H1 (cell line): ENCODE data around the gene EEF1A2. TPM values are rescaled to one million over a fixed set of nuclear protein-coding genes. Genes with fewer than 3 reads are reported as not detected.

ENCODE experiments used
- CTCF ChIA-PET: fragments of 300-600 bp; sonication (Branson Sonifier 250); formaldehyde crosslinking; loops from one replicate; lab custom pipeline; 2021; ENCODE audit not compliant: partially characterized antibody; lab: Charles Lee
- POLR2A ChIA-PET: fragments of 300-600 bp; sonication (Branson Sonifier 250); formaldehyde crosslinking; loops from one replicate; lab custom pipeline; 2021; ENCODE audit warnings: inconsistent platforms; ENCODE audit not compliant: partially characterized antibody; lab: Charles Lee
- DNase-seq, 2 experiments: peaks; one replicate each; pipeline versions ENCODE4 v3.0.0 to v3.0.0-alpha.2; 2010 to 2022; ENCODE audit warnings: low spot score in 2 of 2, low read depth in 1 of 2, mixed read lengths in 1 of 2
- FAIRE-seq: peaks from 2 replicates; lab custom pipeline; 2011; peaks lifted over from hg19 to GRCh38; lab: Jason Lieb, UNC
- H2AFZ ChIP-seq: 2 replicates; pipeline ENCODE4 v1.8.1; 2012; ENCODE audit warnings: low read length, inconsistent platforms
- H2AK5ac ChIP-seq: 2 replicates; pipeline ENCODE4 v1.6.1; 2013; ENCODE audit warnings: low read depth, low read length
- H2BK120ac ChIP-seq: replicated peaks from 2 replicates; pipeline ENCODE3; 2013; ENCODE audit warnings: low read depth, low read length, inconsistent platforms
- H2BK12ac ChIP-seq: 2 replicates; pipeline ENCODE4 v1.6.1; 2013; ENCODE audit warnings: low read depth, low read length
- H2BK15ac ChIP-seq: 2 replicates; pipeline ENCODE4 v1.6.1; 2013; ENCODE audit warnings: low read length
- H2BK20ac ChIP-seq: 2 replicates; pipeline ENCODE4 v1.6.1; 2013; ENCODE audit warnings: low read length
- H2BK5ac ChIP-seq: 2 replicates; pipeline ENCODE4 v1.6.1; 2013; ENCODE audit warnings: low read depth, low read length
- H3K14ac ChIP-seq: 2 replicates; pipeline ENCODE4 v1.6.1; 2013; ENCODE audit warnings: inconsistent platforms; ENCODE audit not compliant: insufficient read length
- H3K18ac ChIP-seq: 2 replicates; pipeline ENCODE4 v1.6.1; 2013; ENCODE audit warnings: low read length; ENCODE audit errors: extremely low read depth
- H3K23ac ChIP-seq: 2 replicates; pipeline ENCODE4 v1.6.1; 2013; ENCODE audit warnings: inconsistent platforms; ENCODE audit not compliant: insufficient read length
- H3K23me2 ChIP-seq: 2 replicates; pipeline ENCODE4 v1.6.1; 2013; ENCODE audit warnings: low read depth, low read length
- H3K27ac ChIP-seq: 2 replicates; pipeline ENCODE4 v1.6.1; 2011; ENCODE audit warnings: low read depth, low read length, inconsistent platforms
- H3K27me3 ChIP-seq, 4 experiments: replicated peaks in 1 of 4; 1 replicate in 1 of 4; 2 replicates in 3 of 4; pipeline versions ENCODE4 v1.6.1 to v1.8.1; 2011 to 2013; ENCODE audit warnings: low read length in 3 of 4, mild to moderate bottlenecking in 3 of 4, inconsistent platforms in 2 of 4, mixed read lengths in 2 of 4, moderate library complexity in 1 of 4; ENCODE audit not compliant: control insufficient read depth in 3 of 4, insufficient read depth in 3 of 4; ENCODE audit errors: extremely low read depth in 1 of 4
- H3K36me3 ChIP-seq, 4 experiments: 2 replicates each; pipeline versions ENCODE4 v1.6.1 to v1.8.1; 2011 to 2013; ENCODE audit warnings: mild to moderate bottlenecking in 4 of 4, low read length in 3 of 4, moderate library complexity in 2 of 4, control low read depth in 1 of 4, inconsistent platforms in 1 of 4; ENCODE audit not compliant: insufficient read depth in 4 of 4, control insufficient read depth in 2 of 4
- H3K4ac ChIP-seq: replicated peaks from 2 replicates; pipeline ENCODE3; 2013; ENCODE audit warnings: low read length, low read depth, mixed read lengths, inconsistent platforms; ENCODE audit not compliant: insufficient read length
- H3K4me1 ChIP-seq, 4 experiments: replicated peaks in 1 of 4; 1 replicate in 1 of 4; 2 replicates in 3 of 4; pipeline versions ENCODE4 v1.6.1 to v1.8.1; 2011 to 2013; ENCODE audit warnings: low read length in 3 of 4, inconsistent platforms in 2 of 4, mixed read lengths in 1 of 4; ENCODE audit not compliant: insufficient read depth in 4 of 4, control insufficient read depth in 3 of 4
- H3K4me2 ChIP-seq, 2 experiments: 2 replicates each; pipeline versions ENCODE4 v1.6.1 to v1.8.1; 2011 to 2013; ENCODE audit warnings: low read depth in 2 of 2, low read length in 2 of 2, control low read depth in 1 of 2, inconsistent platforms in 1 of 2, mild to moderate bottlenecking in 1 of 2; ENCODE audit not compliant: insufficient read depth in 1 of 2
- H3K4me3 ChIP-seq, 4 experiments: fragments of 200-600, 300-600 bp in 1 of 4; sonication (generic), shearing (Covaris generic), sonication (Bioruptor Twin) in 1 of 4; 2 replicates each; pipeline versions ENCODE4 v1.5.1 to v1.8.1; 2011 to 2016; ENCODE audit warnings: low read length in 4 of 4, low read depth in 3 of 4, control low read depth in 2 of 4, inconsistent platforms in 2 of 4, mild to moderate bottlenecking in 2 of 4, mixed read lengths in 1 of 4, moderate library complexity in 1 of 4; ENCODE audit not compliant: insufficient read depth in 2 of 4; ENCODE audit errors: extremely low read depth in 1 of 4
- H3K56ac ChIP-seq: replicated peaks from 2 replicates; pipeline ENCODE3; 2013; ENCODE audit warnings: low read depth, mild to moderate bottlenecking, mixed read lengths, low read length, inconsistent platforms; ENCODE audit not compliant: insufficient read length
- H3K79me1 ChIP-seq: 2 replicates; pipeline ENCODE4 v1.6.1; 2013; ENCODE audit warnings: low read depth, low read length, control low read depth
- H3K79me2 ChIP-seq, 2 experiments: 2 replicates each; pipeline versions ENCODE4 v1.6.1 to v1.8.1; 2012 to 2013; ENCODE audit warnings: low read length in 2 of 2, mild to moderate bottlenecking in 2 of 2, inconsistent platforms in 1 of 2; ENCODE audit not compliant: insufficient read depth in 2 of 2, control insufficient read depth in 1 of 2
- H3K9ac ChIP-seq, 4 experiments: replicated peaks in 1 of 4; 1 replicate in 1 of 4; 2 replicates in 3 of 4; pipeline versions ENCODE4 v1.6.1 to v1.8.1; 2011 to 2013; ENCODE audit warnings: low read depth in 3 of 4, low read length in 3 of 4, control low read depth in 2 of 4, mild to moderate bottlenecking in 2 of 4, moderate library complexity in 2 of 4, inconsistent platforms in 1 of 4; ENCODE audit errors: extremely low read depth in 1 of 4
- H3K9me3 ChIP-seq, 2 experiments: 2 replicates each; pipeline versions ENCODE4 v1.6.1 to v1.8.1; 2012 to 2013; ENCODE audit warnings: mild to moderate bottlenecking in 2 of 2, moderate library complexity in 2 of 2, control low read depth in 1 of 2, inconsistent platforms in 1 of 2, low read depth in 1 of 2, low read length in 1 of 2, mixed read lengths in 1 of 2; ENCODE audit not compliant: insufficient read depth in 2 of 2
- H4K20me1 ChIP-seq, 2 experiments: replicated peaks in 1 of 2; 2 replicates each; pipeline versions ENCODE3 to v1.8.1; 2011 to 2013; ENCODE audit warnings: inconsistent platforms in 2 of 2, low read length in 2 of 2, mild to moderate bottlenecking in 1 of 2; ENCODE audit not compliant: insufficient read depth in 2 of 2, control insufficient read depth in 1 of 2
- H4K5ac ChIP-seq: 2 replicates; pipeline ENCODE4 v1.6.1; 2013; ENCODE audit warnings: low read length, low read depth, mixed read lengths, inconsistent platforms; ENCODE audit not compliant: insufficient read length
- H4K8ac ChIP-seq: 2 replicates; pipeline ENCODE4 v1.8.0; 2013; ENCODE audit warnings: mild to moderate bottlenecking, moderate library complexity, low read length, inconsistent platforms; ENCODE audit not compliant: insufficient read depth; ENCODE audit errors: extremely low read depth
- H4K91ac ChIP-seq: replicated peaks from 2 replicates; pipeline ENCODE3; 2013; ENCODE audit warnings: low read length, mixed read lengths, inconsistent platforms; ENCODE audit not compliant: insufficient read length
- GABPA ChIP-seq: IDR thresholded peaks from 2 replicates; pipeline ENCODE4 v1.6.1; 2011; ENCODE audit warnings: mild to moderate bottlenecking, low read length, moderate library complexity, borderline replicate concordance; ENCODE audit not compliant: insufficient read depth
- NANOG ChIP-seq: IDR thresholded peaks from 2 replicates; pipeline ENCODE4 v1.6.1; 2011; ENCODE audit warnings: low read length, low read depth, mild to moderate bottlenecking, inconsistent platforms; ENCODE audit not compliant: insufficient read depth, poor library complexity, severe bottlenecking
- RNF2 ChIP-seq: fragments of 200-900, 300-1000 bp; sonication (generic); IDR thresholded peaks from 2 replicates; pipeline ENCODE4 v1.7.1; 2016; ENCODE audit warnings: borderline replicate concordance, low read depth, mild to moderate bottlenecking, antibody characterized with exemption, low read length; ENCODE audit not compliant: poor library complexity, severe bottlenecking; ENCODE audit errors: missing control alignments
- SIN3A ChIP-seq, 2 experiments: IDR thresholded peaks in 1 of 2; conservative IDR thresholded peaks in 1 of 2; 2 replicates each; pipeline ENCODE4 v1.6.1; 2011 to 2012; ENCODE audit warnings: low read length in 2 of 2, improper control_type of control experiment in 1 of 2, low read depth in 1 of 2, mild to moderate bottlenecking in 1 of 2
- TBP ChIP-seq: IDR thresholded peaks from 2 replicates; pipeline ENCODE4 v1.6.1; 2011; ENCODE audit warnings: low read depth, low read length, improper control_type of control experiment
- TEAD4 ChIP-seq: IDR thresholded peaks from 2 replicates; pipeline ENCODE4 v1.6.1; 2012; ENCODE audit warnings: low read depth, low read length, inconsistent platforms, mixed read lengths
- WGBS, 2 experiments: shearing (Covaris generic) in 1 of 2; methylation state at CpG; one replicate each; pipeline versions ENCODE4 v1.1.6 to v1.1.7; 2013 to 2015; ENCODE audit warnings: low lambda C conversion rate in 2 of 2, mixed read lengths in 2 of 2, inconsistent platforms in 1 of 2, low coverage in 1 of 2, missing lambda C conversion rate in 1 of 2; ENCODE audit not compliant: insufficient replicate concordance in 2 of 2, insufficient coverage in 1 of 2, insufficient read length in 1 of 2; ENCODE audit errors: extremely low coverage in 1 of 2, missing lambda C conversion rate in 1 of 2; 5-methylcytosine and 5-hydroxymethylcytosine counted together
- polyA plus RNA-seq, 7 experiments: library from polyadenylated mRNA; depleted of rRNA in 3 of 7; stranded (reverse) in 5 of 7; unstranded in 2 of 7; fragments of >200 nt in 5 of 7; fragments of 200-250 nt in 2 of 7; gene quantifications; 1 replicate in 5 of 7; 2 replicates in 1 of 7; 4 replicates in 1 of 7; pipeline versions ENCODE4 v1.2.1 to v1.2.3, GENCODE V29; 2011 to 2013; ENCODE audit warnings: missing spikeins in 2 of 7, mixed read lengths in 2 of 7
- total RNA-seq: library from RNA; stranded (reverse); fragmentation: NEBNext Ultra II Directional; extraction: Animal tissue kit (Norgen Biotek cat#: 25700); gene quantifications from 2 replicates; pipeline ENCODE4 v1.2.1, GENCODE V29; 2021

EEF1A2 gene
- total and polyA plus RNA-seq, 2 of the 8 experiments (the other 6 are each of a cell fraction or from before 2014, with no cell fraction given) = 7.4 to 25.8 TPM

- no peak overlapping the region for H3K27ac ChIP-seq
- H3K4me3 ChIP-seq = no peak overlapping the region
- H3K18ac ChIP-seq = no peak overlapping the region
- H3K14ac ChIP-seq = no peak overlapping the region
- H3K9me3 ChIP-seq = no peaks in the 10 kb centered on the region
- H4K20me1 ChIP-seq = peaks cover 31 to 48% of the 10 kb centered on the region in 2 experiments
- H2BK15ac ChIP-seq = no peak overlapping the region
- H3K4me2 ChIP-seq = no peak overlapping the region
- H3K56ac ChIP-seq = no peak overlapping the region
- POLR2A ChIA-PET = interaction anchor here (0.7 to 2.3 kb wide), 2 partner anchors 10 to 21 kb away, joined by 3 to 8 read pairs; partner anchors contain the start of gene KCNQ2
- WGBS, 2 experiments = 82% methylated on average over 20 of the region's 22 CpGs; no CpG with 5 or more reads in 1 of the 2 experiments
- TF ChIP-seq SIN3A (conservative IDR thresholded peaks at IDR 0.05 in 1 of 2, IDR thresholded peaks at IDR 0.05 in 1 of 2; ENCODE audit: low read depth in 1 of 2, low read length in 2 of 2) (peak; percentile 86 to 87; a peak in 2 of 4 replicates), TBP (no peak), NANOG (no peak), GABPA (peak; percentile 66; the same call in 1 of the 2 replicates), TEAD4 (no peak), RNF2 (no peak)
- DNase-seq (peak in 1 of 2 experiments; percentile 85), FAIRE-seq (no peak)
- H2BK120ac ChIP-seq = no peak overlapping the region
- no peak overlapping the region for H4K91ac ChIP-seq
- no peak overlapping the region for H3K4ac ChIP-seq
- no peak overlapping the region for H2BK12ac ChIP-seq
- peaks cover 0 to 5% (median 0%) of the 10 kb centered on the region in 4 experiments; a peak in 1 of 8 replicates for H3K36me3 ChIP-seq
- no peak overlapping the region for H2AK5ac ChIP-seq
- H4K8ac ChIP-seq = peak overlapping the region; percentile 71; the same call in 1 of the 2 replicates
- peaks cover 42% of the 10 kb centered on the region for H3K79me1 ChIP-seq
- H3K9ac ChIP-seq = no peak overlapping the region
- H3K23me2 ChIP-seq = no peaks in the 10 kb centered on the region
- H2AFZ ChIP-seq = no peak overlapping the region
- CTCF ChIA-PET = interaction anchor here (1.1 to 1.4 kb wide), 4 partner anchors 15 to 80 kb away, joined by 3 to 4 read pairs (median 4); no protein-coding TSS in a partner anchor
- no peak overlapping the region for H2BK20ac ChIP-seq
- H3K4me1 ChIP-seq = peaks cover 0 to 4% (median 3%) of the 10 kb centered on the region in 4 experiments; a peak in 5 of 7 replicates
- no peak overlapping the region for H3K23ac ChIP-seq
- no peak overlapping the region for H2BK5ac ChIP-seq
- H3K79me2 ChIP-seq = peaks cover 0 to 70% of the 10 kb centered on the region in 2 experiments; a peak in 3 of 4 replicates
- no peaks in the 10 kb centered on the region for H3K27me3 ChIP-seq
- no peak overlapping the region for H4K5ac ChIP-seq
Measured at GRCh38 chr20:63461104-63461763, 37.6 kb downstream of the EEF1A2 start.
